Large intestine (tissue), 3 donors: ENCODE data around the gene IFITM5. TPM values are rescaled to one million over a fixed set of nuclear protein-coding genes. Genes with fewer than 3 reads are reported as not detected.

Experiments used
- DNase-seq, 2 donors: peaks; one replicate each; pipeline versions ENCODE4 v3.0.0 to v3.0.0-alpha.2; 2013
- H3K27ac ChIP-seq: one replicate; pipeline ENCODE4 v1.5.1; 2013; ENCODE audit warnings: low read length
- H3K27me3 ChIP-seq: 2 replicates; pipeline ENCODE4 v1.6.1; 2013; ENCODE audit warnings: low read length; ENCODE audit not compliant: control insufficient read depth, insufficient read depth
- H3K36me3 ChIP-seq: 2 replicates; pipeline ENCODE4 v1.6.1; 2013; ENCODE audit warnings: low read length; ENCODE audit not compliant: control insufficient read depth, insufficient read depth
- H3K4me1 ChIP-seq: one replicate; pipeline ENCODE4 v1.6.1; 2013; ENCODE audit warnings: low read length; ENCODE audit not compliant: control insufficient read depth, insufficient read depth
- H3K4me3 ChIP-seq: one replicate; pipeline ENCODE4 v1.5.1; 2013; ENCODE audit warnings: low read length
- H3K9me3 ChIP-seq: one replicate; pipeline ENCODE4 v1.6.1; 2013; ENCODE audit warnings: mild to moderate bottlenecking, low read depth, low read length, moderate library complexity; ENCODE audit not compliant: control insufficient read depth
- WGBS: methylation state at CpG from one replicate; pipeline ENCODE4 v1.1.5; 2013; ENCODE audit warnings: low lambda C conversion rate; ENCODE audit not compliant: insufficient coverage; 5-methylcytosine and 5-hydroxymethylcytosine counted together
- polyA plus RNA-seq: library from polyadenylated mRNA; unstranded; fragments of 120-200 nt; gene quantifications from one replicate; pipeline ENCODE4 v1.2.1, GENCODE V29; 2013

The IFITM5 gene
- polyA plus RNA-seq, 1 donor: 0.10 TPM

DNA sequence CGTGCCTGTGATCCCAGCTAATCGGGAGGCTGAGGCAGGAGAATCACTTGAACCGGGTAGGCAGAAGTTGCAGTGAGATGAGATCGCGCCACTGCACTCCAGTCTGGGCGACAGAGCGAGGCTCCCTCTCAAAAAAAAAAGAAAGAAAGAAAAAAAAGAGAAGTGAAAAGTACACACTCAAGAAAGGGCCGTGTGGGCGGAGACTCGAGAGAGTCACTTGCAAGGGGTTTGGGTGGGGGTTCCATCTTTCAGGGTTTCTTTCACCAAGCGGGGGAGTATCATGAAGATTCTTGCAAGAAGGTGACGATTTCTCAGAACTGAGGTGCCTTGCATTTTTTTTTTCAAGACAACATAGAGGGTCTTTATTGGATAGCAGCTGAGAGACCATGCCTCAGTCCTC lies 4.0 kb upstream of the IFITM5 start:
- WGBS: 90% methylated on average over 4 of the region's 12 CpGs

DNA sequence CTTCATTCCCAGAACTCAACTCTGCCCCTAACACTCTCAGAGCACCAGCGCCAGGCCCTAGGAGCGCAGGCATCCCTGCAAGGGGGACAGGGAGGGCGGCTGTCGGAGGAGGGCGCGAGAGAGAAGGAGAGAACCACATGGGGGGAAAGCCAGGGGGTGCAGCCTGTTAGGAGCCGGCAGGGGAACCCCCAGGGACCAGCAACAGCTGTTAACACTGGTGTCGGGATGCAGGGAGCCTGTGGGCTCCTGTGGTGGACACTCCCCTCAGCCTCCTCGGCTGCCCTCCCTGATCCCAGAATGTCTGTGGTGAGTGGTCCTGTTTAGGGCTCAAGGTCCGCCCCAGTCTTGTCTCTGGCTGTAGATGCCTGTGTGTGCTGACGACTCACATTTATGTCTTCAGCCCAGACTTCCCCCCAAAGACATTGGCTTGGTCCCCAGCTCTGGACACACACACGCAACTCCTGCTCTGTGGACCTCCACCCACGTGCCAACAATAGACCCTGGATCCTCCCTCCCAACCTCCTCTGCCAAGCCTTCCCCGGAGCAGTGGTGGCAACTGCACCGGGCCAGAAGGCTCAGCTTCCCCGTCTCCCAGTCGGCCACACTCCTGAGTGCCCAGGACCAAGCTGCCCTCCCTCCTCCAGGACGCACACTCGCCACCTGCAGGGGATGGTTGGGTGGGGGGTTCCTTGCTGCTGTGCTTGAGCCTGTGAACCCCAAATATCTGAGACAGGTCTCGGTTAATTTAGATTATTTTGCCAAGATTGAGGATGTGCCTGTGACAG lies 817 bp upstream of the IFITM5 start:
- WGBS: no CpG with 5 or more reads among the region's 20 CpGs
- peaks cover 9% of the 10 kb centered on the region for H3K27me3 ChIP-seq
- peak in 1 of 2 donors; percentile 28 for DNase-seq

More for the DNA sequence above, 4.0 kb upstream of the IFITM5 start:
- peaks cover 9% of the 10 kb centered on the region for H3K27me3 ChIP-seq
- peaks cover 21% of the 10 kb centered on the region for H3K4me1 ChIP-seq
- peaks cover 7% of the 10 kb centered on the region for H3K9me3 ChIP-seq
- no peak overlapping the region for H3K4me3 ChIP-seq
- H3K36me3 ChIP-seq: no peaks in the 10 kb centered on the region
- H3K27ac ChIP-seq: no peak overlapping the region
- no peak for DNase-seq

DNA sequence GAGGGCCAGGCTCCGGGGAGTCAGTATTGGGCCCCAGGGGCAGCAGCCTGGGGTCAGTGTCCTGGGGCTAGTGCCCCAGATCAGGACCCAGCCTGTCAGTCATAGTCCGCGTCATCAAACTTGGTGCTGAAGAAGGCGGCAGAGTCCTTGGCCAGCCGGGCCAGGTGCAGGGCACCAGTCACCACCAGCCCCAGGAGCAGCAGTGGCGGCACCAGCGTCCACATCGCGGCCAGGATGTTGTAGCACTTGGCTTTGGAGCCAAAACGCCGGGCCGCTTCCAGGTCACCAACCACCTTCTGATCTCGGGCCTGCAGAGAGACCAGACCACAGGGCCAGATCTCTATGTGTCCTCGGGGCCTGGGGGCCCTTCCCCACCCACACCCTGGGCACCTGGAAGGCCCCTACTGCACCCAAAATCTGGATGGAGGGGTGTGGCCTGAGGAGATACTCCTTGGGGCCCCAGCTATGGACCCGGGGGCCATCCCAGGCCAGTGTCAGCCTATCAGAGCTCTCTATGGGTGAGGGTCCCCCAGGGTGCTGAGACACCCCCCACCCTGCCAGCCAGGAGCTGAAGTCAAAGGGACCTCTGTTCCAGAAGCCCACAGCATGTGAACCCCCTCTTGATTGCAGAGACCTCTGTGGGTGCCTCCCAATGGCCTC lies 790 bp downstream of the IFITM5 start:
- peaks cover 4% of the 10 kb centered on the region for H3K9me3 ChIP-seq
- peaks cover 9% of the 10 kb centered on the region for H3K27me3 ChIP-seq
- no peak overlapping the region for H3K4me3 ChIP-seq
- peaks cover 21% of the 10 kb centered on the region for H3K4me1 ChIP-seq
- no peak for DNase-seq
- no peak overlapping the region for H3K27ac ChIP-seq
- peaks cover 21% of the 10 kb centered on the region for H3K36me3 ChIP-seq
- no CpG with 5 or more reads among the region's 15 CpGs for WGBS

More for the DNA sequence above, 817 bp upstream of the IFITM5 start:
- H3K36me3 ChIP-seq: peaks cover 5% of the 10 kb centered on the region
- H3K4me1 ChIP-seq: peaks cover 23% of the 10 kb centered on the region
- H3K9me3 ChIP-seq: peaks cover 7% of the 10 kb centered on the region
- H3K27ac ChIP-seq: no peak overlapping the region
- H3K4me3 ChIP-seq: no peak overlapping the region

DNA sequence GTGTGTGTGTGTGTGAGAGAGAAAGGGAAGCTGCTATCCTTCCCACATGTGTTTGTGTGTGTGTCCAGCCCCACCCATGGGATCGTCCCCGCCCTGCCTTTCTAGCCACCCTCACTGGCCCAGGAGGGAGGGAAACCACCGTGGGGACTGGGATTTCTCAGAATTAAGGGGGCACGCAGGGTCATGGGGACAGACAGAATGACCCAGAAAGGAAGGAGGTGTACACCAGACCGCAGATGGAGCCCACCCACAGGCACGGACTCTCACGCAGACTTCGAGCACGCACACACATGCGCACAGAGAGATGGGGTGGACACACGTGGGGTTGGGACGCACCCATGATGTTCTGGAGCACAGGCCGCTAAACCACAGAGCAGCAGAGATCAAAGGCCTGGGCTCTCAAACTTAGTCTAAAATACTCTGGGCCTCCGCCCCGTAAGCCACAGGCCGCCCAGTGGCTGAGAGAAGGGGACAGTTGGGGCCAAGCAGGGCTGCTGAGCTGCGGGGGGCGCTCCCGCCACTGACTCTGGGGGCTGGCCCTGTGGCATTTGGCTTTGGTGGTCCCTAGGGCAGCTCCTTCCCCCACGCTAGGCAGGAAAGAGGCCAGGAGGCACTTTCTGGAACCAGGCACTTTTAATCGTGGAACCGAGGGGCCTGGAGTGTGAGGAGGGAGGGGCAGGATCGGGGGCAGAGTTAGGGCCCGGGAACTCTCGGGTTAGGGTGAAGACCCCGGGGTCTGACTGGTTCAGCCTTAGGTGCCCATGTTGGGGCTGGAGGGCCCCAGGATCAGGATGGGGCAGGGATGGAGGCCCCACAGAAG lies 1.5 kb downstream of the IFITM5 start:
- H3K27me3 ChIP-seq: peaks cover 9% of the 10 kb centered on the region
- H3K27ac ChIP-seq: no peak overlapping the region
- peaks cover 24% of the 10 kb centered on the region for H3K36me3 ChIP-seq
- no peak overlapping the region for H3K4me3 ChIP-seq
- WGBS: no CpG with 5 or more reads among the region's 26 CpGs
- no peak for DNase-seq
- peaks cover 21% of the 10 kb centered on the region for H3K4me1 ChIP-seq
- peaks cover 4% of the 10 kb centered on the region for H3K9me3 ChIP-seq

DNA sequence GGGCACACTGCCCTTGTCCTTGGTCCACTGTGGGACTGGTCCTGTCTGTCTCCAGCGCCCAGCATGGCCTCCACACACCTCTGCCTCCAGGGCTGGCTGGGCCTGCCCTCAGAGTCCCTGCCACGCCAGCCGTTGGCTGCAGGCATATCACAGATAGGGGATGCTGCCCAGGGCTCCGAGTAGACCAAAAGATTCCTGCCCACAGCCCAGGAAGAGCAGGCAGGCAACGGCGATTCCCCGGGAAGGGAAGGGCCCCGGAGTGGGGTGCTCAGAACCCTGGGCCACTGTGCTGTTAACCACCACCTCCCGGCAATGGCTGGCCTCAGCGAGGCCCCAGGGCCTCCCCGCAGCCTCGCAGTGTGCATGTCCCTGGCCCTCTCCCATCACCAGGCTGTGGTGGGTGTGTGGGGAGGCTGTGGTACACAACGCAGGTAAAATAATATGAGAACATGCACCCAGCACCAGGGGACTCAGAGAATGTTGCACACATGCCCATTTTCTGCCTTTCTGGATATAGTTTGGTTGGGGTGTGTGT lies 2.2 kb downstream of the IFITM5 start:
- H3K4me3 ChIP-seq: no peak overlapping the region
- peaks cover 21% of the 10 kb centered on the region for H3K4me1 ChIP-seq
- DNase-seq: no peak
- H3K27me3 ChIP-seq: peaks cover 9% of the 10 kb centered on the region
- peaks cover 4% of the 10 kb centered on the region for H3K9me3 ChIP-seq
- no CpG with 5 or more reads among the region's 13 CpGs for WGBS
- no peak overlapping the region for H3K27ac ChIP-seq
- H3K36me3 ChIP-seq: peaks cover 31% of the 10 kb centered on the region

DNA sequence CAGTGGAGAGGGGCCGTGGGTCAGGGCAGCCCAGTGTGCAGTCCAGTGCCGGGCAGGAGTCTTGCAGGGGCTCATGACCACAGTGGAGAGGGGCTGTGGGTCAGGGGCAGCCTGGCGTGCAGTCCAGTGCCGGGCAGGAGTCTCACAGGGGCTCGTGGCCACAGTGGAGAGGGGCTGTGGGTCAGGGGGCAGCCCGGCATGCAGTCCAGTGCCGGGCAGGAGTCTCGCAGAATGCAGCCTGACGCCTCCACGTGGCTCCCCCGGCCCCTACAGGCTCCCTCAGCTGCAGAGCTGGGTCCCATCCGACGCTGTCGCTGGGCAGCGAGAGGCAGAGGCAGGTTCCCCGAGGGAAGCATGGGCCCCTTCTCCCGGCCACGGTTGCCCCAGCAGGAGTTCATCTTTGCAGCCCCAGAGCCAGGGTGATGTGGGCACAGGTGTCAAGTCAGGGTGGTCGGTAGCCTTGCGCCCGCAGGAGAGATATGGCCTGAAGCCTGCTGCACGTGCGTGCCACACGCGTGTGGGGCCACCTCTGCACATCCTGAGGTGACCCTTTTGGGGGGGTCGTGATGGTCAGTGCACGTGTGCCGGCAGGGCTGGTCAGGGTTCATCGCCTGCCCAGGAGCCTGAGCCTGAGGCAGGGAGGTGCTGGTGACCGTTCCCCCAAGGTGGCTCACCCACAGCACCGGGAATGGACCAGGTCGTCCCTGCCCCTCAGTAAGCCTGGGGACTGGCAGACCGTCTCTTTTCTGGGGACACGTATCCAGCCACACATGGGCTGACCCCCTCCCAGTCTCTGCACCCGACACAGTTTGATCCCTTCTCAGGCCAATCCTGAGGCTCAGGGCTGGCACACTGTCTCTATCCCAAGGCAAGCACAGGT lies 2.9 kb downstream of the IFITM5 start:
- 60% methylated on average over 1 of the region's 35 CpGs for WGBS
- no peak overlapping the region for H3K4me3 ChIP-seq
- peaks cover 34% of the 10 kb centered on the region for H3K36me3 ChIP-seq
- H3K27ac ChIP-seq: no peak overlapping the region
- peaks cover 21% of the 10 kb centered on the region for H3K4me1 ChIP-seq
- H3K9me3 ChIP-seq: peaks cover 4% of the 10 kb centered on the region
- peaks cover 9% of the 10 kb centered on the region for H3K27me3 ChIP-seq
- no peak for DNase-seq

DNA sequence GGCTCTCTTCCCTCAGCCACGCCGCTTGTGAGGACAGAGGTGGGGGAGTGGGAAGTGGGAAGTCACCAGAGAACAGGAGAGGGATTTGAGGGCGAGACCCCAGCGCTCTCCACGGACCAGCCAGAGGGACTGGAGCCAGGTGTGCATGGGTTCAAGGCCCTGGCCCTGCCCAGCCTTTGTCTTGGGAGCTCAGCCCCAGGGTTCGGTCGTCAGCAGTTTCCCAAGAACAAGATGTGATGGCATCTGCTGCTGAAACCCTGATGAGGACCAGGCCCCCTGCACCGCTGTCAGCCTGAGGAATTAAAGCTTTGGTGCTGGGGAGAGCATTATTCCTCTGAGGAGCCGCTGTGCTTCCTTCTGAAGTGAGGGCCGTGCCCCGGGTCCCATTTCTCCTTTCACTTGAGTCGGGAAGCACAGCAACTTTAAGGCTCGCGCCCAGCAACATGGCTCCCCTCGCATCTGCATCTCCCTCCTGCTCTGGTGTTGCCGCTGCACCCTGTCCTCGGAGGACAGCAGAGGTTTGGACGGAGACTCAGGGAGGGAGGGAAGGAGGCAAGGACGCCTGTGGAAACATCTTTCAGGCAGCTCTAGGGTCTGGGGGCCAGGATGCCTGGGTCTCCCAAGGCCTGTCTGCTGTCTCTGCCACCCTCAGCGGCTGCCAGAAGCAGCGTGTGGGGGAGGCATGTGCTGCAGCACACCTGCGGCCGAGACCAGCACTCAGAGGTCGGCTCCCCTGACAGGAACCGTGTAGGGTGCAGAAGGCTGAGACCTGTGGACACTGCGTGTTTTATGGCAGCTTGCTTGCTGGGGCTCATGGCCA lies 3.8 kb downstream of the IFITM5 start:
- DNase-seq: no peak
- Histone ChIP-seq H3K36me3 (peaks cover 42% of the 10 kb centered on the region), H3K4me1 (peaks cover 17% of the 10 kb centered on the region), H3K4me3 (no peak overlapping the region), H3K27ac (no peak overlapping the region), H3K9me3 (peaks cover 4% of the 10 kb centered on the region), H3K27me3 (peaks cover 9% of the 10 kb centered on the region)
- WGBS: no CpG with 5 or more reads among the region's 26 CpGs

DNA sequence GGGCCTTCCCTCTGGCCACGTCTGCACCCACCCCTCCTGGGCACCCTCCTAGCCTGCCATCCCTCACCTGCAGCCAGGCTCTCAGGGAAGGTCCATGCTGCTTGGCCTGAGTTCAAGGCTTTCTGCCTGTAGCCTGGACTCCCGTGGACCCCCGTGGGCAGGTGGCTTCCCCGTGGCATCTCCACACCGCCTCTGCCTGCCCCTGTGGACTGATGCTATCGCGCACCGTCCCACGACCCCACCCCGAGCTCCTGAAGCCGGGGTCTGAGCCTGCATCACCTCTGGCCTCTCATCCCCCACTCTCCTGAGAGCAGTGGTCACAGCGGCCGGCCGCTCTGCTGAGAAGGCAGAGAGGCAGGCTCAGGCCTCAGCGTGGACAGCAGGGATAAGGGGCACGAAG lies 4.5 kb downstream of the IFITM5 start:
- no peak for DNase-seq

More for the DNA sequence above, 4.5 kb downstream of the IFITM5 start:
- Histone ChIP-seq H3K4me3 (no peak overlapping the region), H3K4me1 (peaks cover 17% of the 10 kb centered on the region), H3K9me3 (peaks cover 4% of the 10 kb centered on the region), H3K27ac (no peak overlapping the region), H3K27me3 (peaks cover under 1% of the 10 kb centered on the region), H3K36me3 (peaks cover 42% of the 10 kb centered on the region)
- no CpG with 5 or more reads among the region's 16 CpGs for WGBS
